PC-3 (cell line): ENCODE data around the gene ANGPTL4. TPM values are rescaled to one million over a fixed set of nuclear protein-coding genes. Genes with fewer than 3 reads are reported as not detected.
"Not testable (repeated sequence)": the region's sequence is repeated elsewhere in the genome, so short reads cannot be mapped to it uniquely, and the experiment has no call there.

ENCODE experiments used
- ATAC-seq: fragments of 200-7000 bp; cut with Tn5 transposase; 2 replicates; pipeline ENCODE4 v1.9.1; 2020; ENCODE audit warnings: mild to moderate bottlenecking, moderate library complexity
- BruUV-seq: library from RNA; stranded (reverse); fragments of 400-500 nt; replicated peaks from 2 replicates; lab custom pipeline; 2021; lab: Mats Ljungman, UMichigan
- CTCF ChIA-PET: fragments of 300-600 bp; sonication (Branson Sonifier 250); formaldehyde crosslinking; loops from one replicate; lab custom pipeline; 2022; ENCODE audit warnings: antibody characterized with exemption; lab: Charles Lee
- POLR2A ChIA-PET: fragments of 300-600 bp; sonication (Branson Sonifier 250); formaldehyde crosslinking; loops from one replicate; lab custom pipeline; 2022; ENCODE audit warnings: antibody characterized with exemption; ENCODE audit not compliant: unreplicated experiment; lab: Charles Lee
- DNase-seq: peaks from one replicate; pipeline ENCODE4 v3.0.0-alpha.2; 2015
- H2AFZ ChIP-seq: fragments of 300-600 bp; sonication (generic); 2 replicates; pipeline ENCODE4 v1.6.0; 2016; ENCODE audit warnings: antibody characterized with exemption, low read length
- H3F3A ChIP-seq: fragments of 300-600 bp; sonication (generic); one replicate; pipeline ENCODE4 v1.6.0; 2017; ENCODE audit warnings: antibody characterized with exemption, low read length, control low read depth, mild to moderate bottlenecking; ENCODE audit not compliant: unreplicated experiment
- H3K27ac ChIP-seq: fragments of 300-600 bp; sonication (generic); 2 replicates; pipeline ENCODE4 v1.5.1; 2016; ENCODE audit warnings: mild to moderate bottlenecking, low read length
- H3K27me3 ChIP-seq: fragments of 300-600 bp; sonication (generic); 2 replicates; pipeline ENCODE4 v1.6.1; 2016; ENCODE audit warnings: low read length, mixed read lengths
- H3K36me3 ChIP-seq: fragments of 300-600 bp; sonication (generic); 2 replicates; pipeline ENCODE4 v1.6.1; 2016; ENCODE audit warnings: low read depth, mixed run types, low read length, mixed read lengths
- H3K4me1 ChIP-seq: fragments of 300-600 bp; sonication (generic); 2 replicates; pipeline ENCODE4 v1.5.1; 2016; ENCODE audit warnings: low read length; ENCODE audit not compliant: insufficient read depth
- H3K4me2 ChIP-seq: fragments of 300-600 bp; sonication (generic); 2 replicates; pipeline ENCODE4 v1.6.0; 2016; ENCODE audit warnings: low read length
- H3K4me3 ChIP-seq: fragments of 300-600 bp; sonication (generic); 2 replicates; pipeline ENCODE4 v1.5.1; 2016; ENCODE audit warnings: mild to moderate bottlenecking, low read length, mixed read lengths
- H3K79me2 ChIP-seq: fragments of 300-600 bp; sonication (generic); 2 replicates; pipeline ENCODE4 v1.6.1; 2017; ENCODE audit warnings: low read length, mixed read lengths
- H3K9ac ChIP-seq: fragments of 300-600 bp; sonication (generic); 2 replicates; pipeline ENCODE4 v1.6.0; 2016; ENCODE audit warnings: mild to moderate bottlenecking, low read length
- H3K9me2 ChIP-seq: fragments of 300-600 bp; sonication (generic); replicated peaks from 2 replicates; pipeline ENCODE4 v1.6.1; 2016; ENCODE audit warnings: mixed run types, low read length, mixed read lengths
- H3K9me3 ChIP-seq: fragments of 300-600 bp; sonication (generic); 2 replicates; pipeline ENCODE4 v1.6.1; 2016; ENCODE audit warnings: low read length, mixed read lengths
- H4K20me1 ChIP-seq: fragments of 300-600 bp; sonication (generic); 2 replicates; pipeline ENCODE4 v1.6.1; 2016; ENCODE audit warnings: low read length, mixed read lengths
- CTCF ChIP-seq: fragments of 300-600 bp; sonication (generic); conservative IDR thresholded peaks from 2 replicates; pipeline ENCODE4 v1.5.1; 2017; ENCODE audit warnings: antibody characterized with exemption, low read depth, mild to moderate bottlenecking, low read length
- EZH2 ChIP-seq: fragments of 300-600 bp; sonication (generic); IDR thresholded peaks from one replicate; pipeline ENCODE4 v1.6.1; 2017; ENCODE audit warnings: antibody characterized with exemption, mild to moderate bottlenecking, low read length; ENCODE audit not compliant: unreplicated experiment
- EZH2phosphoT487 ChIP-seq: fragments of 300-600 bp; sonication (generic); IDR thresholded peaks from 2 replicates; pipeline ENCODE4 v1.6.1; 2018; ENCODE audit warnings: mild to moderate bottlenecking, antibody characterized with exemption, low read length, borderline replicate concordance
- intact Hi-C: fragments of 100-400 bp; cut with micrococcal nuclease; formaldehyde crosslinking; loops from 2 replicates; pipeline ENCODE4 v1.9.0; 2023
- total RNA-seq: library from RNA; depleted of rRNA; stranded (reverse); fragments of >200 nt; gene quantifications from 2 replicates; pipeline ENCODE4 v1.2.3, GENCODE V29; 2014

The ANGPTL4 gene
- total RNA-seq, 1 experiment from 2014 or later = 6.7 TPM

GRCh38 chr19:8377598-8377997 is 13.6 kb downstream of the ANGPTL4 start:
- Histone ChIP-seq H3K9ac (no peak overlapping the region), H2AFZ (no peak overlapping the region), H4K20me1 (no peaks in the 10 kb centered on the region), H3F3A (no peaks in the 10 kb centered on the region), H3K27me3 (no peaks in the 10 kb centered on the region), H3K9me3 (no peaks in the 10 kb centered on the region), H3K4me3 (no peak overlapping the region), H3K4me1 (no peaks in the 10 kb centered on the region), H3K79me2 (no peaks in the 10 kb centered on the region), H3K4me2 (no peak overlapping the region), H3K36me3 (no peaks in the 10 kb centered on the region), H3K27ac (no peak overlapping the region), H3K9me2 (no peaks in the 10 kb centered on the region)
- BruUV-seq = no TSS peak
- no peak; the same call in 1 of the 2 replicates for ATAC-seq
- CTCF ChIA-PET = no interaction called here
- POLR2A ChIA-PET = no interaction called here
- no peak for DNase-seq
- intact Hi-C loops = no loop called here
- TF ChIP-seq EZH2phosphoT487 = no peak
- TF ChIP-seq EZH2 = no peak
- TF ChIP-seq CTCF = no peak

DNA sequence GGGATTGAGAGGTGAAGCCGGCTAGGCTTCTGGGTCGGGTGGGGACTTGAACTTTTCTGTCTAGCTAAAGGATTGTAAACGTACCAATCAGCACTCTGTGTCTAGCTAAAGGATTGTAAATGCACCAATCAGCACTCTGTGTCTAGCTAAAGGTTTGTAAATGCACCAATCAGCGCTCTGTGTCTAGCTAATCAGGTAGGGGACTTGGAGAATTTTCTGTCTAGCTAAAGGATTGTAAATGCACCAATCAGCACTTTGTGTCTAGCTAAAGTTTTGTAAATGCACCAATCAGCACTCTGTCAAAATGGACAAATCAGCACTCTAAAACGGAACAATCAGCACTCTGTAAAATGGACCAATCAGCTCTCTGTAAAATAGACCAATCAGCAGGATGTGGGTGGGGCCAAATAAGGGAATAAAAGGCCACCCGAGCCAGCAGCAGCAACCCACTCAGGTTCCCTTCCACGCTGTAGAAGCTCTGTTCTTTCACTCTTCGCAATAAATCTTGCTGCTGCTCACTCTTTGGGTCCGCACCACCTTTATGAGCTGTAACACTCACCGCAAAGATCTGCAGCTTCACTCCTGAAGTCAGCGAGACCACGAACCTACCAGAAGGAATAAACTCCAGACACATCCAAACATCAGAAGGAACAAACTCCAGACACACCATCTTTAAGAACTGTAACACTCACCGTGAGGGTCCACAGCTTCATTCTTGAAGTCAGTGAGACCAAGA is 15.4 kb downstream of the ANGPTL4 start:
- H3K4me2 ChIP-seq, H2AFZ ChIP-seq, BruUV-seq, H3K9me2 ChIP-seq, ATAC-seq, H3K9me3 ChIP-seq, H3F3A ChIP-seq, H3K9ac ChIP-seq, H3K27ac ChIP-seq, H3K4me1 ChIP-seq, DNase-seq, H4K20me1 ChIP-seq, H3K4me3 ChIP-seq, intact Hi-C loops, H3K36me3 ChIP-seq, H3K27me3 ChIP-seq, H3K79me2 ChIP-seq: not testable (repeated sequence)
- POLR2A ChIA-PET = interaction anchor here (0.7 kb wide), 1 partner anchor 134 kb away, joined by 3 read pairs; the partner anchor contains the start of gene ZNF414
- CTCF ChIA-PET = interaction anchor here (0.6 kb wide), 1 partner anchor 207 kb away, joined by 4 read pairs; no protein-coding TSS in a partner anchor

DNA sequence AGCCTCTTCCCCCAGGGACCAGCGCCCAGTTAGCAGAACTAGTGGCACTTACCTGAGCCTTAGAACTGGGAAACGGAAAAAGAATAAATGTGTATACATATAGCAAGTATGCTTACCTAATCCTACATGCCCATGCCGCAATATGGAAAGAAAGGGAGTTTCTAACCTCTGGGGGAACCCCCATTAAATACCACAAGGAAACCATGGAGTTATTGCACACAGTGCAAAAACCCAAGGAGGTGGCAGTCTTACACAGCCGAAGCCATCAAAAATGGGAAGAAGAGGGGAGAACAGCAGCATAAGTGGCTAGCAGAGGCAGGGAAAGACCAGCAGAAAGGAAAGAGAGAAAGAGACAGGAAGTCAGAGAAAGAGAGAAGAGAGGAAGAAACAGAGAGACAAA is 20.6 kb downstream of the ANGPTL4 start:
- DNase-seq, H3K4me3 ChIP-seq, H3K9me2 ChIP-seq, H3K36me3 ChIP-seq, intact Hi-C loops, H3K9ac ChIP-seq, BruUV-seq, H4K20me1 ChIP-seq, H3K4me2 ChIP-seq, H3F3A ChIP-seq, H3K27me3 ChIP-seq, H3K9me3 ChIP-seq, CTCF ChIA-PET, H3K27ac ChIP-seq, H3K79me2 ChIP-seq, H2AFZ ChIP-seq, POLR2A ChIA-PET, ATAC-seq: not testable (repeated sequence)
- H3K4me1 ChIP-seq = peaks cover 25% of the 10 kb centered on the region

- H4K20me1 ChIP-seq, H3K27me3 ChIP-seq, H3F3A ChIP-seq, ATAC-seq, DNase-seq, H3K9me3 ChIP-seq, H3K79me2 ChIP-seq, H3K9me2 ChIP-seq, H2AFZ ChIP-seq, BruUV-seq, POLR2A ChIA-PET, H3K9ac ChIP-seq, H3K4me2 ChIP-seq, intact Hi-C loops, H3K27ac ChIP-seq, H3K36me3 ChIP-seq, H3K4me3 ChIP-seq: not testable (repeated sequence)
- CTCF ChIA-PET = interaction anchor here (0.7 kb wide), 1 partner anchor 29 kb away, joined by 4 read pairs; no protein-coding TSS in a partner anchor
- peaks cover 26% of the 10 kb centered on the region for H3K4me1 ChIP-seq
These were observed 21.1 kb downstream of the ANGPTL4 start for GRCh38 chr19:8385103-8385502.

DNA sequence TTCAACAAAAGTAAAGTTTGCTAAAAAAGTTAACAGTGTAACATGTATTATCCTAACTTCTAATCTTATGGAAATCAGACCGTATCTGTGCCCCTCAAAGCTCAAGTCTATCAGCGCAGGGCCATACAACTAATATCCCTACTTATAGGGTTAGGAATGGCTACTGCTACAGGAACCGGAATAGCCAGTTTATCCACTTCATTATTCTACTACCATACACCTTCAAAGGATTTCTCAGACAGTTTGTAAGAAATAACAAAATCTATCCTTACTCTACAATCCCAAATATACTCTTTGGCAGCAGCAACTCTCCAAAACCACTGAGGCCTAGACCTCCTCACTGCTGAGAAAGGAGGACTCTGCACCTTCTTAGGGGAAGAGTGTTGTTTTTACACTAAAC is 21.6 kb downstream of the ANGPTL4 start:
- CTCF ChIA-PET = interaction anchor here (0.7 kb wide), 1 partner anchor 30 kb away, joined by 4 read pairs; no protein-coding TSS in a partner anchor
- not testable (repeated sequence) for H3K9ac ChIP-seq
- peak overlapping the region; percentile 31; the same call in 1 of the 2 replicates for H3K27ac ChIP-seq

More for the DNA sequence above, 21.6 kb downstream of the ANGPTL4 start:
- H3K79me2 ChIP-seq, BruUV-seq, ATAC-seq, H3K36me3 ChIP-seq, H3K9me2 ChIP-seq, H4K20me1 ChIP-seq, H2AFZ ChIP-seq, H3F3A ChIP-seq, POLR2A ChIA-PET, intact Hi-C loops, H3K27me3 ChIP-seq, H3K4me3 ChIP-seq, H3K9me3 ChIP-seq: not testable (repeated sequence)
- DNase-seq = peak; percentile 53
- H3K4me2 ChIP-seq = peak overlapping the region; percentile 22; the same call in 1 of the 2 replicates
- peaks cover 26% of the 10 kb centered on the region for H3K4me1 ChIP-seq
